ACC112 (cell line): ENCODE data around the gene OR6P1.

Source experiments
- H2AFZ ChIP-seq: fragments of 200-600 bp; sonication (generic); one replicate; pipeline ENCODE4 v1.6.0; 2017; ENCODE audit warnings: antibody characterized with exemption, low read length; ENCODE audit not compliant: unreplicated experiment
- H3K27ac ChIP-seq: fragments of 200-600 bp; sonication (generic); 2 replicates; pipeline ENCODE4 v1.5.1; 2014; ENCODE audit warnings: low read depth, mild to moderate bottlenecking, antibody characterized with exemption, low read length, moderate library complexity
- H3K27me3 ChIP-seq: fragments of 200-600 bp; sonication (generic); 2 replicates; pipeline ENCODE4 v1.6.1; 2014; ENCODE audit warnings: mild to moderate bottlenecking, antibody characterized with exemption, low read length, moderate library complexity, mixed read lengths; ENCODE audit not compliant: insufficient read depth
- H3K36me3 ChIP-seq: fragments of 200-600 bp; sonication (generic); 2 replicates; pipeline ENCODE4 v1.6.1; 2016; ENCODE audit warnings: mild to moderate bottlenecking, antibody characterized with exemption, low read length, moderate library complexity, mixed read lengths; ENCODE audit not compliant: insufficient read depth
- H3K4me1 ChIP-seq: fragments of 200-600 bp; sonication (generic); one replicate; pipeline ENCODE4 v1.6.1; 2016; ENCODE audit warnings: low read length, mixed read lengths; ENCODE audit not compliant: insufficient read depth, unreplicated experiment, control insufficient read depth
- H3K4me3 ChIP-seq: fragments of 200-600 bp; sonication (generic); 2 replicates; pipeline ENCODE4 v1.5.1; 2014; ENCODE audit warnings: mild to moderate bottlenecking, low read depth, low read length
- H3K79me2 ChIP-seq: fragments of 200-600 bp; sonication (generic); one replicate; pipeline ENCODE4 v1.6.0; 2016; ENCODE audit warnings: low read length; ENCODE audit not compliant: control insufficient read depth, unreplicated experiment, insufficient read depth

Gene OR6P1

DNA sequence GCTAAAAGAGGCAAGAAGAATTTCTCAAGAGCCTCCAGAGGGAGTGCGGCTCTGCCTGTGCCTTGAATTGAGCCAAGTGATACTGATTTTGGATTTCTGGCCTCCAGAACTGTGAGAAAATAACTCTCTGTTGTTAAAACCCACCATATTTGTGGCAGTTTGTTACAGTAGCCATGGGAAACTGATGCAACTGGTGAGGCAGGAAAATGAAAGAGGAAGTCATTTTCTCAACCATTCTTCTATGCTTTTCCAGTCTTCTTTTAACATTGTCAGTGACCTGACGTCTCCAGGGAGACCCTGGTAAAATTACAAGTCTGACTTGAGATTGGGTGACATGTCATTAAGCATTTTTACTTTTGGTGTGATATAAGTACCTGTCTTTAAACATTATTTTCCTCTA, 5.8 kb downstream of the OR6P1 start:
- Histone ChIP-seq H2AFZ (no peak overlapping the region), H3K27ac (no peak overlapping the region), H3K79me2 (no peaks in the 10 kb centered on the region), H3K27me3 (no peaks in the 10 kb centered on the region), H3K4me3 (no peak overlapping the region), H3K36me3 (no peaks in the 10 kb centered on the region), H3K4me1 (no peaks in the 10 kb centered on the region)

DNA sequence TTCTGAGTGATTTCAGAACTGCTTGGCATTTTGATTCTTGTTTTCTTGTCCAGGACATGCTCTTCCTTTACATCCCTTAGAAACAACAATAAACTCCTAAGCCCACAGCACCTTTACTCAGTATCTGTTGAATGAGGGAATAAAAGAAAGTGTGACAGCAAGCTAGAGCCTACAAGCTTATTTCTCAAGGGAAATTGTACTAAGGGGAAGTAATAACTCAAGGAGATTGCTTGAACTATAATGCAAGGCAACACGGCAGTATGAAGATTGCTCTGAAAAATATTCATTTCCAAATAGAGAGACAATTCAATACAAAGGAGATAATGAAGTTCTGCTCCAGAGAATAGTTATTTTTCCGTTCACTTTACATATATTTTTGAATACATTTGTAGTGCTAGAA, 6.5 kb downstream of the OR6P1 start:
- Histone ChIP-seq H3K4me3 (no peak overlapping the region), H2AFZ (no peak overlapping the region), H3K4me1 (no peaks in the 10 kb centered on the region), H3K27ac (no peak overlapping the region), H3K79me2 (no peaks in the 10 kb centered on the region), H3K36me3 (no peaks in the 10 kb centered on the region), H3K27me3 (no peaks in the 10 kb centered on the region)

GRCh38 chr1:158559696-158560095, 10.7 kb downstream of the OR6P1 start:
- Histone ChIP-seq H3K27me3 (no peaks in the 10 kb centered on the region), H3K4me3 (no peak overlapping the region), H3K36me3 (no peaks in the 10 kb centered on the region), H3K4me1 (no peaks in the 10 kb centered on the region), H3K79me2 (no peaks in the 10 kb centered on the region), H3K27ac (no peak overlapping the region), H2AFZ (no peak overlapping the region)

DNA sequence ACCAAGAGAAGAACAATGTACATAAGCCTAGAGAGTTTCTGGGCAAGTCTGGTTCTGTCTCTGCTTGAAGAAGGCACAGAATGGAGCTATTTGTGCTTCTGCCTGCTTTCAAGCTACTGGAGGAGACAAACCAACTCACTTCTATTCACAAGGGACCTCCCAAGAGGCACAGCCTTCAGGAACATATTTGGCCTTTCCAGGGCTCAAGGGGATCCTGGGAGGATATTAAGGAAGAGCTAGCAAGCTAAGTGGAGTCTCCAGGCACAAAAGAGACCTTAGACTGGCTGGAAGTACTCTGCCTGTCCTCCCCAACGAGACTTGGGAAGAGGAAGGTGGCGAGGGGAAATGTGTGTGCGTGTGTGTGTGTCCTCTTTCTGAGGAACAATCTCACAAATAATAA, 16.0 kb downstream of the OR6P1 start, which contains the start of gene OR6Y1:
Gene OR6Y1 (minus strand): TSS at position 54 of the 400 bp plus-strand sequence. CDS start 6,300 bp downstream, outside the sequence.
- peaks cover 7% of the 10 kb centered on the region; the same call in 1 of the 2 replicates for H3K27me3 ChIP-seq
- no peaks in the 10 kb centered on the region for H3K79me2 ChIP-seq
- H3K4me3 ChIP-seq = no peak within 1 kb of the TSS
- H3K4me1 ChIP-seq = no peaks in the 10 kb centered on the region
- no peak within 1 kb of the TSS for H2AFZ ChIP-seq
- H3K36me3 ChIP-seq = no peaks in the 10 kb centered on the region
- H3K27ac ChIP-seq = no peak within 1 kb of the TSS

DNA sequence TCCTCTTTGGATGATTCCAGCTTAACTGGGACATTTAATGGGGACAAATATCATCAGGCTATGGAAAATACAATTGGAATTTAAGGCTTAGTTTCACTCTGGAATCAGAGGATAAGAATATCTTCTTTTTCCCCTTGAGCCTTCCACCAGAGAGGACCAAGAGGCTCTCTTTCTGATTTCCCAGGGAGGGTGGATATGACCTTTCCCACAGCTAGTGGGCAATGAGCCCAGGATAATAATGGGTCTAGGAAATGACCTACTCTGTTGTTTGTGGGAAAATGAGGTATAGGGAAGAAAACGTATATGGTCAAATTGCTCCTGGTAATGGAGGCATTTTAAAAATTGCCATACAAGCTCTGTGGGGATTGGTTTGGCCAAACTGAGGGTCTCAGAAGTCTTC, 18.1 kb downstream of the OR6P1 start:
- Histone ChIP-seq H2AFZ (no peak overlapping the region), H3K27ac (no peak overlapping the region), H3K79me2 (no peaks in the 10 kb centered on the region), H3K4me1 (no peaks in the 10 kb centered on the region), H3K4me3 (no peak overlapping the region), H3K27me3 (peaks cover 7% of the 10 kb centered on the region; the same call in 1 of the 2 replicates), H3K36me3 (no peaks in the 10 kb centered on the region)

GRCh38 chr1:158547533-158547932, 22.8 kb downstream of the OR6P1 start:
- H3K27me3 ChIP-seq = no peaks in the 10 kb centered on the region
- no peak overlapping the region for H2AFZ ChIP-seq
- no peaks in the 10 kb centered on the region for H3K79me2 ChIP-seq
- H3K4me1 ChIP-seq = no peaks in the 10 kb centered on the region
- no peak overlapping the region for H3K4me3 ChIP-seq
- H3K36me3 ChIP-seq = no peaks in the 10 kb centered on the region
- no peak overlapping the region for H3K27ac ChIP-seq

- Histone ChIP-seq H3K27ac (no peak overlapping the region), H3K36me3 (no peaks in the 10 kb centered on the region), H3K4me1 (no peaks in the 10 kb centered on the region), H2AFZ (no peak overlapping the region), H3K27me3 (no peaks in the 10 kb centered on the region), H3K79me2 (no peaks in the 10 kb centered on the region), H3K4me3 (peak overlapping the region; percentile 69)
Observed at GRCh38 chr1:158537609-158538008, 32.8 kb downstream of the OR6P1 start.

DNA sequence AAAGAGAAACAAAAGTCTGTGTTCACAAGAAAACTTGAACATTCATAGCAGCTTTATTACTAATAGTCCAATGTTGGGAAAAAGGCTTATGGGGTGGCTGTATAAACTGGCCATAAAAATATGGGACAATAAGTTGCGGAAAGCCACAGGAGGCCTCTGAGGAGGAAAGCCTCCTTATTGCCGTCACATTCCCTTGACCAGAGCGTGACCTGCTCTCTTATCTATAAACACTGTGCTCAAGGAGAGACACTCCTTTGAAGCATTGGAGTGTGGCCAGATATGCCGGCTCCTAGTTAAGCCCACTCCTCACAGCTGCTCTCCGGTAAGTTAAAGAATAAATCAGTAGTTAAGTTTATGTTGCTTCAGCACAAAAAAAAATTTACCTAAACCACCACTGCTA, 35.9 kb downstream of the OR6P1 start:
- Histone ChIP-seq H3K4me3 (no peak overlapping the region), H2AFZ (no peak overlapping the region), H3K27me3 (peaks cover 10% of the 10 kb centered on the region; the same call in 1 of the 2 replicates), H3K27ac (no peak overlapping the region), H3K4me1 (no peaks in the 10 kb centered on the region), H3K36me3 (no peaks in the 10 kb centered on the region), H3K79me2 (no peaks in the 10 kb centered on the region)

- Histone ChIP-seq H3K4me1 (no peaks in the 10 kb centered on the region), H3K36me3 (no peaks in the 10 kb centered on the region), H3K4me3 (no peak overlapping the region), H3K27me3 (peaks cover 24% of the 10 kb centered on the region), H3K79me2 (no peaks in the 10 kb centered on the region), H2AFZ (no peak overlapping the region), H3K27ac (no peak overlapping the region)
Observed at GRCh38 chr1:158527190-158527815, 43.1 kb downstream of the OR6P1 start.

DNA sequence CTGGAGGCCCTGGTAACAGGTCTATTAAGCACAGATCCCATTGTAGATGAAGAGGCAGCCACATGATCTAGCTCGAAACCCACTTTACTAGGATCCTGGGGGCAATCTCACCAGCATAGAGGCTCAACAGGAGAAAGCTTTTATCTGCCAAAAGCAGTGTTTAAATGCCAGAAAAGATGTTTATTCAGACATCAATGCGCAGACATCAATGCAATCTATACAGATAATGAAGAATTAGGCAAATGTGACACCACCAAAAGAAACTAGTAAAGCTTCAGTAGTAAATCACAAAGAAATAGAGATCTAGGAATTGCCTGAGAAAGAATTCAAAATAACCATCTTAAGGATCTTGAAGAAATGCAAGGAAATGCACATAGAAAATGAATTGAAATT, 48.7 kb downstream of the OR6P1 start:
- no peaks in the 10 kb centered on the region for H3K79me2 ChIP-seq
- no peak overlapping the region for H3K27ac ChIP-seq
- no peaks in the 10 kb centered on the region for H3K36me3 ChIP-seq
- H3K27me3 ChIP-seq = peaks cover 14% of the 10 kb centered on the region
- H2AFZ ChIP-seq = no peak overlapping the region
- H3K4me3 ChIP-seq = no peak overlapping the region
- H3K4me1 ChIP-seq = no peaks in the 10 kb centered on the region

DNA sequence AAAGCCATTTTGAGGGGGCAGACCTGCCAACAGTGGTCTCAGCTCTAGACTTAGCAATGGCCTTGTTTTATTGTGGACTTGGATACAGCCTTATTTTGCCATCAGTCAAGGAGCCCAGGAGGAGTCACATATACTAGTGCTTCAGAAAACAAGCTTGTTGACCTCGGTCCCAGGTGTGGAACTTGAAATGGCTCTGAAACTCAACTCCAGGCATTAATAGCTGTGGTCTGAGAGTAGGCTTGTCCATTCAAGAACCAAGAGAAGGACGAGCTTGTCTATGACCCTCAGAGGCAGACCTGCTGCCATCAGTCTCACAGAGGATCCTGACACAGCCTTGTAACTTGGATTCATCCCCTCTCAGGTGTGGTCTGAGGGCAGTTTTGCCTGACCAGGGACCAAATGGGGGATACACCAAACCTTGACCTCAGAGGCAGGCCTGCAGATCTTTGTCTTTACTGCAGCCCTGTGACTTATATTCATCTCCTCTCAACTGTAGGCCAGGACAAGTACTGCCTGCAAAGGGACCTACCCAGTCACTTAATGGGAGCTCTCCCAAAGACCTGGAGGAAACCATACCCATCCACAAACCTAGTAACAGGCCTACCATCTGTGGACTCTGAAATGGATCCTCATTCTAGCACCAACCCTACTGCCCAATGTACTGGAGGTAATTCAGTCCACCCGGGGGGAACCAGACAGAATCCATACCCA, 49.3 kb downstream of the OR6P1 start:
- Histone ChIP-seq H3K27me3 (peaks cover 14% of the 10 kb centered on the region), H3K36me3 (no peaks in the 10 kb centered on the region), H3K4me3 (no peak overlapping the region), H2AFZ (no peak overlapping the region), H3K79me2 (no peaks in the 10 kb centered on the region), H3K4me1 (no peaks in the 10 kb centered on the region), H3K27ac (no peak overlapping the region)
